ENCODE data around the gene SLC38A3. TPM values are rescaled to one million over a fixed set of nuclear protein-coding genes. Genes with fewer than 3 reads are reported as not detected.

SLC38A3 gene
- total and polyA plus RNA-seq, 11 donors, result 1.0 to 14.8 (median 8.4) TPM

DNA sequence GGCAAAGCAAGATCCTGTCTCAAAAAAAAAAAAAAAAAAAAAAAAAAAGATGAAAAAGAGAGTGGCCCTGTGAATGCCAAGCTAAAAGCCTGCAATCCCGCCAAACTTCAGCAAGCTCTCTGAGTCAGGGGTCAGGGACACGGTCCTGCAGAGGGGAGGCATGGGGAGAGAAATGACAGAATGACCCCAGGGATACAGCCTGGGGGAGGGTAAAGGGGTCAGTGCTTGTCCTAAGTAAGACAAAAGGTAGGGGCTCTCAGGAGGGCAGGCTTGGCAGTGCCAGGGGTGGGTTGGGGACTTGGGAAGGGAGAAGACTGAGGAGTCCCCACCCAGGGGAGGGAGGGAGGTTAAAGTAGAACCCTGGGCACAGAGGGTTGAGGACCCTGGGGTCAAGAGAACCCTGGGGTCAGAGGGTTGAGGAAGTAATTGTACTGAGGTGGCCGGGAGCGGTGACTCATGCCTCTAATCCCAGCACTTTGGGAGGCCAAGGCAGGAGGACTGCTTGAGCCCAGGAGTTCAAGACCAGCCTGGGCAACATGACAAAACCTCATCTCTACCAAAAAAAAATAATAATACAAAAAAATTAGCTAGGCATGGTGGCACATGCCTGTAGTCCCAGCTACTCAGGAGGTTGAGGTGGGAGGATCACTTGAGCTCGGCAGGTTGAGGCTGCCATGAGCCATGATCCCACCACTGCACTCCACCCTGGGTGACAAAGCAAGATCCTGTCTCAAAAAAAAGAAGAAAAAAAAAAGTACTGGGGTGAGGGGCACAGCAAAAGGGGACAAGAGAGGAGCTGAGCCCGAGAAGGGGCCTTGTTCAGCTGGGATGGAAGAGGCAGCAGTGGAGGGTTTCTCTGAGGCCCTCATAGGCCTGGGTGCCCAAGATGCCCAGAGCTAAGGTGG, 58.7 kb downstream of the SLC38A3 start:
- Histone ChIP-seq H3K9me3 (no peaks in the 10 kb centered on the region), H3K27ac (peak overlapping the region; percentile 41 to 100 (median 92)), H3K4me3 (peak overlapping the region in 2 of 12 donors; percentile 5 to 18), H3K36me3 (peaks cover 0 to 10% (median 2%) of the 10 kb centered on the region in 9 donors), H3K27me3 (peaks cover 0 to 12% (median 0%) of the 10 kb centered on the region in 9 donors), H3K4me1 (peaks cover 0 to 78% (median 60%) of the 10 kb centered on the region in 12 donors)
- ATAC-seq (no peak), DNase-seq (peak in 1 of 5 donors; percentile 26)
- intact Hi-C loops (cut with DNase I), result loop anchor here in 1 of 10 donors (5.0 kb wide), 1 partner anchor 59 kb away; the partner anchor contains the start of gene HYAL2
- TF ChIP-seq POLR2A (IDR thresholded peaks at IDR 0.05) (no peak), CTCF (IDR thresholded peaks at IDR 0.05) (no peak)
- 71 to 83% (median 74%) methylated on average over 6 of the region's 6 CpGs for WGBS, 4 donors

GRCh38 chr3:50264383-50264963, 59.4 kb downstream of the SLC38A3 start:
- DNase-seq (peak in 4 of 5 donors; percentile 79 to 87 (median 84)), ATAC-seq (peak; percentile 30 to 74 (median 40))
- Histone ChIP-seq H3K4me1 (peaks cover 0 to 80% (median 58%) of the 10 kb centered on the region in 12 donors), H3K36me3 (peaks cover 0 to 3% (median 0%) of the 10 kb centered on the region in 9 donors), H3K27ac (peak overlapping the region; percentile 41 to 100 (median 92)), H3K27me3 (peaks cover 0 to 12% (median 0%) of the 10 kb centered on the region in 9 donors), H3K9me3 (no peaks in the 10 kb centered on the region), H3K4me3 (peak overlapping the region in 2 of 12 donors; percentile 5 to 18)
- intact Hi-C loops (cut with DNase I), result loop anchor here in 1 of 10 donors (5.0 kb wide), 1 partner anchor 58 kb away; the partner anchor contains the start of gene HYAL2
- WGBS, 4 donors, result 4 to 24% (median 10%) methylated on average over 7 of the region's 7 CpGs
- no peak for TF ChIP-seq POLR2A (IDR thresholded peaks at IDR 0.05)
- TF ChIP-seq CTCF (IDR thresholded peaks at IDR 0.05), result no peak

DNA sequence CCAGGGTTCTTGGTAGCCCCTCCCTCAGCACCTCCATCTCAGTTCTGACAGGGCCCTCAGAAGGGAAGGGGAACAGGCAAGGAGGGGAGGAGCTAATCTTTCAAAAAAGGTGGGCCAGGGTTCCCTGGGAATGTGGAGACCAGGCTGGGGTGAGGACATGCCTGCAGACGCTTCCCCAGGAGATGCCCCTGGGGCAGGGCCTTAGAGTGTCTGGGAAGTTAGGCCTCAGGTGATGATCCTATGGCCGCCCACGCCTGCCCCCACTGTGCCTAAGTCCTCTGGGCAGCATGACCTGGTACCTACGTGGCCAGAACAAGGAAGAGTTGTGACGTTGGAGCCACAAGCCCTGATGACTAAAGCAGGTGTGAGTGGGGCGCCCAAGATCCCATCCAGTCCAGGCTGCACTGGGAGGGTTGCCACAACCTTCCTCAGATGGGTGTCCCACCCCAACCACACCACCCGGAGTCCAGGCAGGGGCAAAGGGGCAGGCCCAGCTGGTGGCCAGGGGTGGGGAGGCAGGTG, 60.0 kb downstream of the SLC38A3 start:
- Histone ChIP-seq H3K27ac (peak overlapping the region; percentile 41 to 100 (median 92)), H3K36me3 (no peaks in the 10 kb centered on the region), H3K27me3 (peaks cover 0 to 12% (median 0%) of the 10 kb centered on the region in 9 donors), H3K4me3 (peak overlapping the region in 2 of 12 donors; percentile 1 to 3), H3K4me1 (peaks cover 0 to 80% (median 54%) of the 10 kb centered on the region in 12 donors), H3K9me3 (no peaks in the 10 kb centered on the region)
- TF ChIP-seq CTCF (IDR thresholded peaks at IDR 0.05) (no peak), POLR2A (IDR thresholded peaks at IDR 0.05) (no peak)
- WGBS, 4 donors, result 28 to 60% (median 54%) methylated on average over 4 to 7 of the region's 7 CpGs
- ATAC-seq (no peak), DNase-seq (no peak)
- intact Hi-C loops (cut with DNase I), result loop anchor here in 2 of 10 donors (5.0 kb wide), 2 partner anchors 57 to 143 kb away; partner anchors contain the start of gene HYAL2 (in 1 of the 2)
